Suprapubic skin (tissue), 4 donors: ENCODE results near the gene STRIP2. TPM values are rescaled to one million over a fixed set of nuclear protein-coding genes. Genes with fewer than 3 reads are reported as not detected.

Experiments used
- DNase-seq, 2 donors: peaks; one replicate each; pipeline ENCODE4 v3.0.0-alpha.2; 2019; ENCODE audit warnings: low spot score in 2 of 2
- H3K27ac ChIP-seq: fragments of 200-600 bp; sonication (generic); one replicate; pipeline ENCODE4 v1.5.1; 2019
- H3K27me3 ChIP-seq: fragments of 200-600 bp; sonication (generic); one replicate; pipeline ENCODE4 v1.5.1; 2019
- H3K36me3 ChIP-seq: fragments of 200-600 bp; sonication (generic); one replicate; pipeline ENCODE4 v1.5.1; 2019
- H3K4me1 ChIP-seq: fragments of 200-600 bp; sonication (generic); one replicate; pipeline ENCODE4 v1.5.1; 2019
- H3K4me3 ChIP-seq: fragments of 200-600 bp; sonication (generic); one replicate; pipeline ENCODE4 v1.5.1; 2019; ENCODE audit warnings: mild to moderate bottlenecking
- H3K9me3 ChIP-seq: fragments of 200-600 bp; sonication (generic); one replicate; pipeline ENCODE4 v1.5.1; 2019
- CTCF ChIP-seq, 2 donors: fragments of 200-600 bp in 1 of 2; fragments of 450-650 bp in 1 of 2; sonication (generic) in 1 of 2; IDR thresholded peaks; one replicate each; pipeline ENCODE4 v1.5.1; 2016 to 2019; ENCODE audit warnings: antibody characterized with exemption in 2 of 2, mild to moderate bottlenecking in 1 of 2, moderate library complexity in 1 of 2
- EP300 ChIP-seq: sonication (generic); formaldehyde crosslinking; IDR thresholded peaks from one replicate; pipeline ENCODE4 v1.6.1; 2017; ENCODE audit warnings: antibody characterized with exemption
- POLR2A ChIP-seq, 2 donors: fragments of 450-650 bp; IDR thresholded peaks; one replicate each; pipeline ENCODE4 v1.6.1; 2017; ENCODE audit warnings: antibody characterized with exemption in 2 of 2, mild to moderate bottlenecking in 2 of 2, moderate library complexity in 2 of 2
- POLR2AphosphoS5 ChIP-seq, 3 donors: sonication (generic); formaldehyde crosslinking; IDR thresholded peaks; one replicate each; pipeline ENCODE4 v1.6.1; 2017; ENCODE audit warnings: antibody characterized with exemption in 3 of 3
- WGBS: methylation state at CpG from one replicate; pipeline ENCODE4 v1.1.5; 2018; 5-methylcytosine and 5-hydroxymethylcytosine counted together
- total RNA-seq, 4 donors: library from RNA; depleted of rRNA; stranded (reverse); fragments of >200 nt; gene quantifications; one replicate each; pipeline ENCODE4 v1.1.0, GENCODE V29; 2016

The STRIP2 gene
- total RNA-seq, 4 donors from 2014 or later: 0.23 to 1.6 (median 0.69) TPM

- 54% methylated on average over 5 of the region's 5 CpGs for WGBS
- Histone ChIP-seq H3K4me1 (no peaks in the 10 kb centered on the region), H3K27ac (no peak overlapping the region), H3K27me3 (no peaks in the 10 kb centered on the region), H3K4me3 (no peak overlapping the region), H3K9me3 (no peaks in the 10 kb centered on the region), H3K36me3 (no peaks in the 10 kb centered on the region)
- TF ChIP-seq POLR2A (IDR thresholded peaks at IDR 0.05) (no peak), POLR2AphosphoS5 (IDR thresholded peaks at IDR 0.05) (no peak), CTCF (IDR thresholded peaks at IDR 0.05) (no peak), EP300 (no peak)
- DNase-seq: no peak
Measured at GRCh38 chr7:129535896-129536295, 101.7 kb downstream of the STRIP2 start.

GRCh38 chr7:129536323-129536722 lies 102.1 kb downstream of the STRIP2 start:
- H3K27me3 ChIP-seq: no peaks in the 10 kb centered on the region
- H3K4me3 ChIP-seq: no peak overlapping the region
- DNase-seq: no peak
- TF ChIP-seq POLR2A (IDR thresholded peaks at IDR 0.05): no peak
- no peak for TF ChIP-seq EP300
- TF ChIP-seq POLR2AphosphoS5 (IDR thresholded peaks at IDR 0.05): no peak
- no peak overlapping the region for H3K27ac ChIP-seq
- WGBS: 84% methylated on average over 9 of the region's 9 CpGs
- no peaks in the 10 kb centered on the region for H3K4me1 ChIP-seq
- no peaks in the 10 kb centered on the region for H3K9me3 ChIP-seq
- H3K36me3 ChIP-seq: no peaks in the 10 kb centered on the region

Other genes starting within 250 kb of the STRIP2 start
- 10 to 100 TPM; 13.8 to 34.5 (median 18.1) TPM for gene SMO, start 245.8 kb upstream of the STRIP2 start, total RNA-seq
- gene AHCYL2, start 209.4 kb upstream of the STRIP2 start, total RNA-seq: 10 to 100 TPM; 33.5 to 61.2 (median 41.7) TPM
- gene SMKR1, start 68.1 kb downstream of the STRIP2 start, total RNA-seq: not detected
- gene NRF1, start 177.3 kb downstream of the STRIP2 start, total RNA-seq: 10 to 100 TPM; 11.7 to 33.2 (median 15.5) TPM